GM19438 (cell line): ENCODE data around the gene PTPRG.

Experiments
- ATAC-seq: cut with Tn5 transposase; IDR thresholded peaks from one replicate; pipeline ENCODE4 v1.9.1; 2021; ENCODE audit warnings: low read depth; ENCODE audit not compliant: unreplicated experiment

PTPRG gene

DNA sequence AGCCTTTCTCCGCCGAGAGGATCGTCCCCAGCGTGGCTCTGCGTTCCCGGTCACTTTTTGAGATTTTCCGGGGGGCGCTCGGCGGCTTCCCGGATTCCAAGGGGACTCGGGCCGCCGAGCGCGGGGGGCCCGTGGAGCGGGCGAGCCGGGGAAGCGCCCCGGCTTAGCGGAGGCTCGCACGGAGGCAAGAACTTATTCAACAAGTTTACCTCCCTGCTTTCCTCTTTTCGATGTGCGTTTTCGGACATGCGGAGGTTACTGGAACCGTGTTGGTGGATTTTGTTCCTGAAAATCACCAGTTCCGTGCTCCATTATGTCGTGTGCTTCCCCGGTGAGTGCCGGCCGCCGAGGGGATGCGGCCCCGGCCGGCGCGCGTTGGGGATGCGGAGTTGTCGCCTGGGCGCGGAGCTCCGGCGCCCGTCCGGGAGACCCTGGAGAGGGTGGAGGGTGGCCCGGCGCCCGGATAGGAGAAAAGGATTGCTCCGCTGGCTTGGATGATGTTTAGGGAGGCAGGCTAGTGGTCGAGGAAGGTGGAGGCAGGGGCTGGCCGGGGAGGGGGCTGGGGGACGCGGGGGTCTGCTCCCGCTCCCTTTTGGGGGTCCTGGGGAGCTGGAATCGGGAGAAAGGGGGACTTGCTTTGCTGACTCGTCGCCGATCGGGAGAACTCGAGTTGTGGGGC is 810 bp downstream of the PTPRG start:
- no peak for ATAC-seq

DNA sequence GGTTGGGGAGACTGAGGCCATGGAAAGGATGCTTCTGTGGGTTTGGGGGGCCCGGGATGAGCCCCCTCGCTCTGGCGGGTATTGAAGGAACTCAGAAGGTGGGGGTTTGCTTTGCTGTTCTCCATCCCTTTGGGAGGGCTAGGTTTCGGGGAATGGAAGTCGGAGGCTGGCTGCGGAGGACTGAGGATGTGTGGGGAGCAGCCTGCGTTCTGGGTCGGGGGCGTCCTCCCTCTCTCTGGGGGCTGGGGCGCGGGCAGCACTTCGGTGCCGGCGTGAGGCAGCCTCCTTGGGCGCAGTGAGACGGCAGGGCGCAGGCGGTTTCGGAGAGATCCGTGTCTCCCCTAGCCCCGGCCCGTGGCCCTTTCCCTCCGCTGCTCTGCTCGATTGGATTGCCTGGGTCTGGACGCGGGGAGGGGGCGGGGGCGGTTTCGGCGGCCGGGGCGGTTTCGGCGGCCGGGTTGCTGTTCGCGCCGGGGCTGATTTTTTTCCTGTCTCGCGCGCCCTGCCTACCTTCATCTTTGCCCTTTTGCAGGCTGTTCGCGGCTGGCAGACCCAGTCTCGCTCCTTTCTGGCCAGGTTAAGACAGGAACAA is 1.4 kb downstream of the PTPRG start:
- ATAC-seq = no peak

DNA sequence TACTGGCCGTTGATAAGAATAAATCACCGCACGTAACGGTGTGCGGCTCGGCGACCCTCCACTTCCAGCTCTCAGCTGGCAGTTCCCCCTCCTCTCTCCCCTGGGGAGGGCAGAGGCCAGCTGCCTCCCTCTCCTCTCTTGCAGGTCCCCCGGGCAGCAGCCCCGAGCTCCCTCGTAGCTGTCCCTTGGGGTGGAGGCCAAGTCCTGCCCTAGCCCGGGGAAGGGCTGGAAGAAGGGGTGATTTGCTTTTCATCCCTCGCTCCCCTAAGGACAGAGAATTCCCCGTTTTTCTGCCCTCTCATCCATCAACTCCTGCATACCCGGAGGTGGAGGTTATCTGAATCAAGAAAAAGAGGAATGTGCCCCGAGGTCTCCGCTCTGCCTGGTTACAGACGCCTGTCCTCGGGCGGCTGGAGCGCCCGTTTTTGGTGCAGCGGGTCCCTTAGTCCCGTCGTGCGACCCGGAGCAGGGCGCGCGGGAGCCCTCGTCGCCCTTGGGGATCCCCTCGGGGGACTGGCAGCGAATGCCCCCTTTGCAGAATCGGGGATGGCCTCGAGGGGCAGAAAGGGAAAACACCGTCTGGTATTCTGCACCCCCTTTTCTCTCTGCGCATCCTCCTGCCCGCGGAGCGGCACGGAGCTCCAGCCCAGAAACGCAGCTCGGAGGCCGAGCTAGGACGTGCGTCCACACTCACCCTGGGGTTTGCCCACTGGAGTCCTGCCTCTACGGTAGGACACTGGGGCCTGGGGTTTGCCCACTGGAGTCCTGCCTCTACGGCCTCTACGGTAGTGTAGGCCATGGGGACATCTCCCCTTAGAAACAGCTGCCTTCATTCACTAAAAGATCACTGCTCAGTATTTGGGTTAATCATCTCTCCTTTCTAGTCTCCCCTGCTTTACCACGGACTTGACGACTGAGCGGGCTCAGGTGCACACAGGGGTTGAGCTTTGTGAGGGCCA is 2.2 kb downstream of the PTPRG start:
- no peak for ATAC-seq

DNA sequence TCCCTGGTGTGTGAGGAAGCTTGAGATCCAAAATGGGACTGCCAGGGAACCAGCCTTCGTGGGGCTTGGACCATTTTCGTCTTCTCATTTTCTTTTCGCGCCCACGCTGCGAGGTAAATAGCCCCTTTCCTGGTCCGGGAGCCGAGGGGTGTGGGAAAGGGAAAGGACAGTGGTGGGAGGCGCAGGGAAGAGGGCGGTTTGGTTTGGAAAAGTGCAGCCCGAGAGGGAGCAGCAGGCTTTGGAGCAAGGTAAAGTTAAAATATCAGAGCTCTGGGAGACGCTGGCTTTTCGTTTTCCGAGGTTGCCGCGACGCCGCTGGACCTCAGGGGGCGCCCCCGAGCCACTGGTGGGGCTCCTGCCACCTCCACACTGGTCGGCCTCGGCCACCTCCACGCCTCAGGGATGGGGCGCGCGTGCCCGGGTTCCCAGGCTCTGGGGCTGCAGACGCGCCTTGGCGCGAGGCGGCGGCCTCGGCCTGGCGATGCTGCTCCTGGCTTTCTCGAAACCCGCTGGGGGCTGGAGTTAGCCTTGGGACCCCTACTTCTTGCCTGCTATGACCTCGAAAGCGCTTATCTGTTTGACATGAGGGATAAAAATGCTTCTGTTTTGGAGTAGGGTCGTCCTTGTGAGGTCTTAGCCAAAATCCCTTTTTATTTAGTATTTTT is 3.2 kb downstream of the PTPRG start:
- no peak for ATAC-seq

DNA sequence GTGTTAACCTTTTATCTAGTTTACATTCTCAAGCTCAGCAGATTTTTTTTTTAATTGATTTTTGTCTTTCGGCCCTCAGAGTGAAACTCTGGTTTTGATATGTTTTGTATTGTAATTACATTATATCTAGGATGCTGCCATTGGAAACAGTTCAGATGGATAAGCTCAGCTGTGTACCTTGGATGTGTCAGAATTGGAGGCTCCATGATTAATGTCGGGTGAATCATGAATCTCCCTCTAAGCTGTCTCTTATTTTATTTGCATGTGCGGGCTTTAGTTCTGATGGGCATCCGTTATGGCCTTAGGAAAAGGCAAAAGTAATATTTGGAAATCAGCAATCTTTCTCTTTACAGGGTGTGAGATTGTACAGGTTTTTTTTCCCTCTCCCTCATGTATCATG is 4.2 kb downstream of the PTPRG start:
- no peak for ATAC-seq

DNA sequence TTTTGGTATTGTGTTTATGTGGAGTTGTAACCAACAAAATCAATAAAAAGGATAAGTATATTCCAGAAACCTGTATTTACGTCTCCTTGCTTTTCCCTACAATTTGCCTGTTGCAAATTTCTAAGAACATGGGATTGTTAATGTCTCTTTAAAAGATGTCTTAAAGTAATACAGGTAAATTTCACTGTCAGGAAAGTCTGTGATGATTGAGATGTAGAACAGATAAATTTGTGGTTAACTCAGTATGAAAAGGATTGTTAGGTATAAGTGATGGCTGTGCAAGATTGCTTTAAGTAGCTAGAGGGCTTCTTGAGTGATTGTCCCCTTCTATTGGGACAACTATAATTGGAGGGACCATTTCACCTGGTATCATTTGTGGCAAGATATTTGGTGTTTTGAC is 6.8 kb downstream of the PTPRG start:
- no peak for ATAC-seq

DNA sequence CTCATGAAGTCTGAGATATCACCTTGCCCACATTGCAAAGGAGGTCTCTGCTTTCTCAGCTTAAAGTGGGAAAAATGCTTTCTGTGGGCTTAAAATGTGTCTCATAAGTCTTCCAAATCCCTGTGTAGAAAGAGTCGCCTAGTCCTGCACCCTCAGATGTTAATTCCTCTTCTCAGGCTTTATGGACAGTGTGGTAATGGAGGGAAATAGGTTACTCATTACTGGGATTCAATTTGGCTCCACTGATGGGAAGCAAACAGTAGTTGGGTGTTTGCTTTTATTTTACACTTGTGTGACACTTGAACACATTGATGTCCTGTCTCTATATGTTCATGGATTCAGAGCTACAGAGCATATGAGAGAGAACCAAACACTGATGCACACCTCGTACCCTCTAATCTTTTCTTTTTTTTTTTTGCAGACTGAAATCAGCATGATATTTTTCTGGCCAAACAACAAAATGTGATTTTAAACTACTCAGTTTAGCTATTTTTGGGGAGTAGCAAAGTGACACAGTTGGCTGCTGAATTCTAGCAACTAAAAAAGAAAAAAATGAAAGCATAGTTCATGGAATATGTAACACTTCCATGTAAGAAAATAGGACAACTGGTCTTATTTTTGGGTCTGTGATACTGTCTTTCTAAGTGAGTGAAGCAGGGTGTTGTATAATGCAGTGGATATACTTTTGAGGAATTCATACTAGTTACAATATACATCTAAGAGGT is 8.6 kb downstream of the PTPRG start:
- ATAC-seq = no peak

DNA sequence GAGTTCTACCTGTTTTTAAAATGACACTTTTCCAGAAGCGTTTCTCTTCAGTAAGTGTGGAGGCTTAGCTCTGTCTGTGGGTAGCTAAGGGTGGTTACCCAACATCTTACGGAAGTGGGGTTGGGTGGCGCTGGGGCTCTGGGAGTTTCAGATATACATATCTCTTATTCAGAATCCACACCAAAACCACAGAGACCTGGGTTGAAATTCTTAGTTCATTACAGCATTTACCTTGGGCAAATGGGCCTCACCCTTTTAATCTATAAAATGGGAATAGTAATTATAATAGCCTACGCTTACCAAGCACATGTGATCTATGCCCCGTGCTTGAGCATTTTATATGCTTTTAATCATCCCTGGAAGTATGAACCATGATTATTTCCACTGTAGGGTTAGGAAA is 9.4 kb downstream of the PTPRG start:
- ATAC-seq = no peak

DNA sequence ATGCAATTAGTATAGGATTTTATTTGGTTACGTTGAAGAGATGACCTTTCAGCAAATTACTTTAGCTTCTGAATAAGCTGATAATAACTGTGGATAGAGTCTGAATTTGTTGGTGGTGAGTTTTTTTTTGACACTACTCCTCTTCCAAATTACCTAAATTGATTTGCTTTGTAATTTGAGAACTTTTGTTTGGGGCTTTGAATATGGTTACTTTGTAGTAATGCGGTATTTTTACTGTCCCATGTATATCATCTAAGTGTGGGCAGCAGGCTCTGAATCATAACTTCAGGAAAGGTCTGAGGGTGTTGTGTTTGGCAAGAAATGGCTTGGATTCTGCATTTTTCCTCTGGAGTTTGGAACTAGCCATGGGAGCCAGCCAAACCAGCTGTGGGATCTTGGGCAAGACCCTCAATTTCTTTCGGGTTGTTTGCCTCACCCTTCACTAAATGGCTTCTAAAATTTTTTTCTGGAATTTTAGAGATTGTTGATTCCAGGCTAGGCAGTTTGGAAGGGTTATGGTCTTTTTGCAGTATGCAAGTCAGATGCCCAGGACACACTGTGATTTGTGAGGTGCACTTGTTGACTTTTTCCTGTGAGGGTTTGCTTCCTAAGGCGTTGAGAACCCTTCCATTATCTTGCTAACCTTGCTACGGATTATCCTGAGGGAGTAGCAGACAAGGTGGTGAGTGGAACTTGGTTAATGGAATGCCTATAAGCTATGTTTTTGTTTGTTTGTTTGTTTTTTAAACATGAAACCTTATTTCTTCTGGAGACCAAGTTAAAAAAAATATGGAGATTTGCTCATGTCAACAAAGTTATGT is 10.4 kb downstream of the PTPRG start:
- no peak for ATAC-seq

DNA sequence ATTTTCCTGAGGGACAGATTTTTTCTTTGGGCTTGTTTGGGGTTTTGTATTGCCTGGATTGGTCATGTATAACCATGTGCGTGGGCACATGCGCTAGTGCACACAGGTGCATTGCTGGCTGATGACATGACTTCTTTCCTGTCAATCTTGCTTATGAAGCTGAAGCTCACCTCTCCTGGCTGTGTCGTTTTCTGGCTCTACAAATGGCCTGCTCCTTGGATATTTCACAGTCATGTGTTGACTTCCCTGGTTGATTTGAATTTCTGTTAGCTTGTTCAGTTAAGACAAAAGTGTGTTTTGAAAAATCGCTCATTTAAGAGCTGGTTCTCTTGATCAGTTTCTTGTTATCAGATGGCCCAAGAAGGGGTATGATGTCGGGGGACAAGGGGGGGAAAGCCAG is 11.5 kb downstream of the PTPRG start:
- ATAC-seq = no peak

DNA sequence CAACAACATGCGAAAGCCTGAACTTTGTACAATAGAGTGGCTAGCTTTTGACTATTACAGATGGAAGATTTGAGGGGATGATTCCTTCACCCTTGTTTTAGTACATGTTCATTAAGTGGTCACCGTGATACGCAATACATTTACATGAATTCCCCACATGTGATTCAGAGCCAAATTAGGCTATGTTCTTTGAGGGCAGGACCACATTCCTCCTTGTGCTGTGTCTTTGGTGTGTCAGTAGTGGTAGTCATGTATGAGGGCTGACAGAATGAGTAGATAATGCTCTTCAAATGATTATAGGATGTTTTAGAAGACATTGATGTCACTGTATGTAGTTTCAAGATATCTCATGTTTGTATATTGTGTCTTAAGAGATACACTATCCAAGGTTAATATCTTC is 12.1 kb downstream of the PTPRG start:
- no peak for ATAC-seq

DNA sequence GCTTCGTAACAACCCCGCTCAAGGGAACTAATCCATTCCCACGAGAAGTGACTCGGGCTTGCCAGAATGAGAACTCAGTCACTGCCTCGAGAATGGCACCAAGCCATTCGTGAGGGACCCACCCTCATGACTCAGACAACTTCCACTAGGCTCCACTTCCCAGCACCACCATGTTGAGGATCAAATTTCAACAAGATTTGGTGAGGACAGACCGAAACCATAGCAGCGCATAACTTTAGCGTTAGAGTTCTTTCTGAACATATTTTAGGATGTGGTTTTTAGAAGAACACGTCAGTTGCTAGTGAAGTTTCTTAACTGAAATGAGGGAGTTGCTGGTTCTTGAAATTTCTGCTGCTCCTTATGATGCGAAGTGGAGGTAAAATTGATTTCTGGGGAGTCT is 13.5 kb downstream of the PTPRG start:
- no peak for ATAC-seq

DNA sequence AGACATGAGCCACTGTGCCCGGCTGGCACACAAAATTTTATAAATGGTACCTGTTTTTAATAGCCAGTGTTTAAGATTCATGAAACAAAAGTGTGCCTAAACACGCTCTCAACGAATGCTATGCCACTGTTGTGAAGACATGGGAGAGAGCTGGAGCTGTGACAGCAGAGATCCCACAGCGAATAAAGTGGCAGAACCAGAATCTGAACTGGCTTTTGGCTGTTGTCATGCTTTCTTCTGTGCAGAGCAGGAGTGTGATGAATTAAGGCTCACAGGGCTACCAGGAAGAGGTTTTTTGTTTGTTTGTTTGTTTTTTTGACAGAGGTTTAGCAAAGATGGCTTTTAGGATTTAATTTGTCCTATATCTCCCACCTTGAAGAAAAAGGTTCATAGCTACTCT is 14.5 kb downstream of the PTPRG start:
- no peak for ATAC-seq

DNA sequence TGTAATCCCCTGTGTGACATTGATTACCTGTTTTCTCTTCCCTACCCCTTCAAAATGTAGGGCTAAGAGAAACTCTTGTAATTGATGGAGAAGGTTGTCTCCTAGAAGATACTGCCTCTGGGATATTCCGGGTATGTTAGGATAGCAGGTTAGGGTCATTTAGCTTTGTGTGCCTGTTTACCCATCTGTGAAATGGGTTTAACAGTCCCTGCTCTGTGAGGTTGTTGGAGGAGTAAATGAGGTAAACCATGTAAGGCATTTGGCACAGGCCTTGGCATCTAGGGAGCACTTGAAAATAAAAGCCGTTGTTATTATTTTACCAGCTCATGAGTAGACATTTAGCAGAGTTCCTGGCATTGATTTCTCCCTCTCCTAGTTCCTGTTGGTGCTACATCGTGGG is 16.4 kb downstream of the PTPRG start:
- ATAC-seq = no peak

DNA sequence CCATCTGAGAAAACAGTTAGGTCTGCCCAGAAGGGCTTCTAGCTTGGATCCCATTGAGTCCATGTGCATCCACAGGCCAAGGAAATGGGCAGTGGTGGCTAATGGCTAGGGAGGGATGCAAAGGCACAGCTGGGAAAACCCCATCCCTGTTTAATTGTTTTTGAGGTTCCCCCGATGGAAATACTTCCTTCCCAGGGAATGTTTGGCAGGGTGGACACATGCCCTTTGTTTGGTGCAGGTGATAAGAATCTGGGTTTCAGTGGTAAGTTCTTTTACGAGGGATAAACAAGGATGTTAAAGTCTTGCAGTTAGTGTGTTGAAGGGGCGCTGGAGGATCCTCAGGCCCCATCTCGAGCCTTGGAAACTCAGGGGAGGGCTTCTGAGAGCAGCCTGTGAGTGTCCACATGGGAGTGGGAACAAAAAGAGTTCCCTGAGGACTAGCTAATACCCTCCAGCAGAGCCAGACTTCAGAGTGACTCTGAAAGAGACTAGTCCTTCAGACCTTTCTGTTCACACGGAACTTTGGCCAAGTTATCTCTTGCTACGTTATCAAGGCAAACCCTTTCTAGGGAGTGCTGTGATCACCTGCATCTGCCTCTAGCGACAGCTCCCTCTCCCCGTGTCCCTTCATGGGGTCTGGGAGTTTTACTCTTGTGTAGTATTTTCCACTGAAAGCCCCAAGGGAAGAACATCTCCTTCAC is 17.4 kb downstream of the PTPRG start:
- no peak for ATAC-seq

DNA sequence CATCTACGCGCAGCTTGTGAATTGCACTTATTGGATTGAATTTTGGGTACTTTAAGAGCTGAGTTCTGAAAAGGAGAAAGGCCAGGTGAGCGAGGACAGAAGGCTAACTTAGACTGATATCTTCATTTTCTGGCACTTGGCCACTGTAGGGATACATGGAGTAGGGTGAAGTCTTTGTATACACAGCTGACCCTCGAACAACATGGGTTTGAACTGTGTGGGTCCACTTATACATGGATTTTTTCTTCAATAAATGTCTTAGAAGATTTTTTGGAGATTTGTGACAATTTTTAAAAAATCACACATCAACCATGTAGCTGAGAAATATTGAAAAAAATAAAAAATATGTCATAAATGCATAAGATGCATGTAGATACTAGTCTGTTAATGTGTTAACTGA is 18.3 kb downstream of the PTPRG start:
- no peak for ATAC-seq

DNA sequence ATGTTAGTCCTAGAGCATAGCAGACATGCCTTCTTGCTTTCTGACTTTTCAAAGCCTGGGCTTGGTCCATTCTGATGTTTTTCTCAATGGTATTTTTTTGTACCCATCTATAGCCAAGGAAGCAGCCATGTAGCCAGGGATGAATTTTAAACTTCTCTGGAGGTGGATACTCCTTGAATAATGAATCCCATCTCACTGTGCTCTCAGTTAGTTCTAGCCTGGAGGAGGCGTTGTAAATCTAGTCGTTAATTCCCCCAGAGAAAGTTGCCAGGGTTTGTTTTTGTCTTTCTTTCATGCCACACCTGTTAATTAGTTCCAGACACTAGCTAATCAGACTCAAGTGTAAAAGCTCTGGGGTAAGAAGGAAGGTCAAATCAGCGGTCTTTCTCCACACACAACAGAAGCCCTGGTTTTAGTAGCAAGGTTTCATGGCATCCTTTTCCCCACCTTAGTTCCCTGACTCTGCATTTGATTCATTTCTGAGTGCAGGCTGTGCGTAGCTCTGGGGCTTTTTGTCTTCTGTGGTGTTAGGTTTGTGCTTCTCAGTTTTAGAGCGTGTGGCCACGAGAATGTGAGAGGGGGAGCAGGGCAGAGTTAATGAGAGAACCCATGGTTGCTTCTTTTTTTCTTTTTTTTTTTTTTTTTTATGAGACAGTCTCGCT is 19.7 kb downstream of the PTPRG start:
- no peak for ATAC-seq

DNA sequence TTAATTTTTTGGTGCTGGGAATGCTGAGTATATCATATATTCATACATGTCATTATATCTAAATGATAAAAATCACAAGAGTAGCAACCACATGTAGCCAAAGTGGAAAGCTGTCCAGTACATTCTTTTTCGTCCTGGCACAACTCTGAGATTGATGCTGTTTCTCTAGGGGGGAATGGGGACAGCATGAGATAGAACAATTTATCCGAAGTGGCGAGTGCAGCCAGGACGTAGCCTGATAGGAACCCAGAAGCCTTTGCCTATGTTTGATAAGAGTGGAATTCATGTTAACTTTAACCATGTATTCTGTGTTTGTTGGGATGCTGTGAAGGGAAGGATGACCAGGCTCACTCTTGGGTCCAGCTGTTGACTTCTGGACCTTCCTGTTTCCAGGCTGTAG is 20.9 kb downstream of the PTPRG start:
- ATAC-seq = no peak

DNA sequence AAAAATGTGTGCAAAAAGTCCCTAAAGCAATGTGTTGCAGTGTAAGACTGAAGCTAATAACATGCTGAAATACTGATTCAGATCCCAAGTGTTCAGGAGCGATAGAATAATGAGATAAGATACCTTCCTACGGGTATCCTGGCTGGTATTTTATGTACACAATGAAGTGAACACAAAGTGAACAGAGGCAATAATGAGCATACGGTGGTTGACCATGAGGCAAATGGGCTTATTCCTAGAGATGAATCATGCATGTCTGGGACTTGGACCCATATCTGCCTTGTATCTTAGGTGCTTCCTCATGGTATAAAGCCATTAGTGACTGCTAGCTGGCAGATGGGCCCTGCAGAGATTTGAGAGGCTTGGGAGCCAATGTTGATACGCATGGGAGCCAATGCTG is 21.5 kb downstream of the PTPRG start:
- ATAC-seq = no peak
